Stimulated activated CD8-positive, alpha-beta memory T cell treated with anti-CD3 and anti-CD28 coated beads, Interleukin-7, amount 100 ng/mL, for 48 hours (primary cell): ENCODE data around the gene ZNF23.

ENCODE experiments used
- DNase-seq, 2 donors: peaks; one replicate each; pipeline ENCODE4 v3.0.0-alpha.2; 2020; ENCODE audit warnings: low read depth in 1 of 2; ENCODE audit errors: extremely low read depth in 1 of 2

ZNF23 gene

DNA sequence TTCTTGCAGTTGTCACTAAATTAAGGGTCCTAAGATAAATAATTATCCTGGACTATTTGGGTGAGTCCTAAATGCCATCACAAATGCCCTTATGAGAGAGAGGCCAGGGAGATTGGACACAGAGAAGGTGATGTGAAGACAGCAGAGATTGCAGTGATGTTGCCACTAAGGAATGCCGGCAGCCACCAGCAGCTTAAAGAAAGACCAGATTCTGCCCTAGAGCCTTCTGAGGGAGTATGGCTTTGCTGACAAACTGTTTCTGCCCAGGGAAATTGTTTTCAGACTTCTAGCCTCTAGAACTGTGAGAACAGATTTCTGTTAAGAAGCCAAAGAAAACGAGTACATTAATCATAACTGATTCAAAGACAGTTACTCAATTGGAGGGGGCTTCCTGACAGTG is 10.0 kb upstream of the ZNF23 start:
- no peak for DNase-seq

- no peak for DNase-seq
Measured at GRCh38 chr16:71467810-71468209, 5.8 kb upstream of the ZNF23 start.

- no peak for DNase-seq
Measured at GRCh38 chr16:71464231-71464630, 2.2 kb upstream of the ZNF23 start.

GRCh38 chr16:71460941-71461340 is 1.1 kb downstream of the ZNF23 start:
- DNase-seq: no peak

DNA sequence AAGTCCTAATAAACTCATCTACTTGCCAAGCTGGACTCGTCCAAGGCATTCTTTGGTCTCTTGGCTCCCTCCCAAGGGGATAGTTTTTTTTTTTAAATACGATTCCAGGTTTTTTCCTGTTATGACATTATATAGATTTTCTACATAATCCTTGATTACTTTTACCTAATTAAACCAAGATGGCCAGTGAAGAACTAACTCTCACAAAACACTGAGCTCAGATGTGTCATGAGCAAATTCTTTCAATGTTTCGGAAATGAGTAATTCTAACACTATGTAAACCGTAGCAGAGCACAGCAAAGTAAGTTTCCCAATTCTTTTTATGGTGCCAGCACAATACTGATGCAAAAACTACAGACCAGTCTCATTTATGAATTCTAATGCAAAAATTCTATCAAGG is 1.8 kb downstream of the ZNF23 start:
- DNase-seq: no peak

GRCh38 chr16:71459510-71459909 is 2.5 kb downstream of the ZNF23 start:
- DNase-seq: no peak

DNA sequence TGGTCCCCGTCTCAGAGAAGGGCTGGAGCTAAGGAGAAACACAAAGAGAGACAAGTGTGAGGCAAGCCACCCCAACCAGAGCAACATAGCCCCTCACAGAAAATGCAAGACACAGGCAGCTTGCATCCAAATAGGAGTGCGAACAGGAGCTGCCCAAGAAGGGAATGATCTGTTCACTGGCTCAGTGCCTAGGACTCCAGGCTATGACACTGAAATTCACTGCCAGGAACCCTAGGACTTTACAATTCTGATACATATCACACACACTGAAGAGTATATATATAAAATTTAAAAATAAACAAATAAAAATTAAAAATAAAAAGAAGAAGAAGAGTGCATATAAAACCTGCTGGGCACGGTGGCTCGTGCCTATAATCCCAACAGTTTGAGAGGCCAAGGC is 5.2 kb downstream of the ZNF23 start:
- DNase-seq: no peak

DNA sequence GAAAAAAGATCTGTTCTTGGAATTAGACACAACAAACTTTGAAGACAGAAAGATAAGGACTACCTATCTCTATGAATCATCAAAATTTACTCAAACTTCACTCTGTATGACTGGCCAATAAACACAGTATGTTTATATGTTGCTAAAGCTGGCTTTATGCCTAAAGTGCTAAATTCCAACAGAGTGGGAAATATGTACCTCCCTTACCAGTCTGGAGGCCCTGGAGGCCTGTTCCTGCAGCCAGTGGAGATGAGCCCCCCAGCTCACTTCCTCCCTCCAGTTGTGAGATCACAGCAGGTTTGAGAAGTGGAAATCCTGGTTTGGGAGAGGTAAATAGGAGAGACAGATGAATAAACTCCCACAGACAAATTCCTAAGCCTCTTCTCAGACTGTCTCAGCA is 9.0 kb downstream of the ZNF23 start:
- DNase-seq: no peak

- DNase-seq: no peak
Measured at GRCh38 chr16:71449020-71449419, 13.0 kb downstream of the ZNF23 start.

- no peak for DNase-seq
Measured at GRCh38 chr16:71448274-71448866, 13.7 kb downstream of the ZNF23 start.

GRCh38 chr16:71443714-71444113 is 18.3 kb downstream of the ZNF23 start:
- no peak for DNase-seq

- no peak for DNase-seq
Measured at GRCh38 chr16:71442051-71442440, 20.0 kb downstream of the ZNF23 start, which contains the start of gene TLE7. Gene TLE7 (minus strand): TSS chr16:71442054. CDS start chr16:71433324, 8,730 bp downstream.

GRCh38 chr16:71441348-71442050 is 20.5 kb downstream of the ZNF23 start:
- DNase-seq: no peak

- no peak for DNase-seq
Measured at GRCh38 chr16:71440669-71441347, 21.2 kb downstream of the ZNF23 start.

DNA sequence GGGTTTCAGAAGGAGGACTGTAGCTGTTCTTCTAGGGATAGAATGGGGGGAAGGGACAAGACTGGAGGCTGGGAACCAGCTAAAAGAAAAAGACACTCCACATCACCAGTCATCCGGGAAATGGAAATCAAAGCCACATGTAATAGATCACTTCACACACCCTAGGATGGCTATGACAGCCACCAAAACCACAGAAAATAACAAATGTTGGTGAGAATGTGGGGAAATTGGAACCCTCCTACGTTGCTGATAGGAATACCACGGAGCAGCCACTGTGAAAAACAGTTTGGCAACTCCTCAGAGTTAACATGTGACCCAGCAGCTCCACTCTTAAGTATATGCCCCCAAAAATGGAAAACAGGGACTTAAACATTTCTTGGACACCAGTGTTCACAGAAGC is 22.5 kb downstream of the ZNF23 start:
- DNase-seq: no peak

GRCh38 chr16:71436473-71436872 is 25.6 kb downstream of the ZNF23 start:
- no peak for DNase-seq

DNA sequence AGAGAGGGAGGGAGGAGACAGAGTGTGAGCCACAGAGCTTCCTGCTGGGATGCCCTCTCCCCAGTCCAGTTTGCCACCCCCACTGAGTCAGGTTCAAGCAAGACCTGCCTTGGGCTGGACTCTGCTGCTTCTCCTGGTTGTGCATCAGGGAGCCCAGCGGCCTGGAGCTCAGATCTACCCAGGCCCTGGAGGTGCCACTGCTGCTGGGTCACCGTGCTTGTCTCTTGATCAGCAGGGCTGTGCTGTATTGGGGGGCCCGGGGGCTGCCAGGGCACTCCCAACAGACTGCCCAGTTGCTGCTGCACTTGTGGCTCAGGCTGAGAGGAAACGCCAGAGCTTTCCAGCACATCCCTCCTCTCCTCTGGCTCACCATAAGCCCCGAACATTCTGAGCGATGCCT is 29.1 kb downstream of the ZNF23 start:
- no peak for DNase-seq

DNA sequence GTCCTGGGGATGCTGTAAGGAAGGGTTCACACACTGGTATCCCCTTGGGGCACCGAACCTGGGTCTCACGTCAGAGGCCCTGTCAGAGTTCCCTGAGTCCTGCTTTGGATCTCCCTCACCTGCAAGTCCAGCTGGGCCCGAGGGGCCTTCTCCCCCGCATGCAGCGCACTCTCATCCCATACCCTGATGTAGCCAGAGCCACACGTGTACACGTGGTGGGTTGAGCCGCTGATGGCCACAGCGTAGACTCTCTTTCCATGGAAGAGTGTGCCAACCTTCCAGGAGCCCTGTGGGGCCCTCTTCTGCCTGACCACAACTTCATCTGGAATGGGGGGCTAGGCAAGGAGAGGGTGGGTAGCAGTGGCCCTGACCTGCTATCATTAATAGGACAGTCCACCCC is 30.1 kb downstream of the ZNF23 start:
- no peak for DNase-seq

DNA sequence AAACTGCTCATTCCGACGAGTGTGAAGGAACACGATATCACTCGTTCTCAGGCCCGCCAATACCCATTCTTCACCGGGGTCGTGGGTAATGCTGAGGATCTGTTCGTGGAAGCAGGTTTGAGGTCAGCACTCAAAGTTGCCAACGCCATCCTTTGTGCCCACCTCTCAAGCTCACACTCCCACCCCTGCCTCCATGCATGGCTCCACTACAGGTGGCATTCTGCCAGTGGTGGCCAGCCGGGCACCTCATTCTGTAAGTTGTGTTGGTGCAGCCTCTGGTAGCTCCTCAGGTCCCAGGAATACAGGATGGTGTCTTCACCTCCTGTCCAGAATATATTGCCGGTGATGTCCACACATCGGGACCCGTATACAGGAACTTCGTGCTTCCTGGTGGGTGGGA is 30.9 kb downstream of the ZNF23 start:
- DNase-seq: no peak

DNA sequence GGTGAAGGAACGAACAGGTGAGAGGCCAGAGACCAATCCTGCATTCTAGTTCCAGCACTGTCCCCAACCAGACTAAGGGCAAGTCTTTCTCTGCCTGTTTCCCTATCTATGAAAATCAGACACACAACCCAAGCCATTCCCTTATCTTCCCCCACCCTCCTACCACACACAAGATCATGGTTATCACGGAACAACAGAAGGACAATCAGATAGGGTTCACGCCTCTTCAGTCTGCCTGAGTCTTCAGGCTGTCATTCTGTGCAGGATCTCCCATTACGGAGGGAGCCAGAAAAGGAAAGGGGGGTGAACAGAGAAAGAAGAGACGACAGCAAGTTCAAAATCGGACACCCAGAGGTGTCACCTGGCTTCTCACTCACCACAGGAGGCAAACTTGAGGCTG is 31.3 kb downstream of the ZNF23 start:
- no peak for DNase-seq

DNA sequence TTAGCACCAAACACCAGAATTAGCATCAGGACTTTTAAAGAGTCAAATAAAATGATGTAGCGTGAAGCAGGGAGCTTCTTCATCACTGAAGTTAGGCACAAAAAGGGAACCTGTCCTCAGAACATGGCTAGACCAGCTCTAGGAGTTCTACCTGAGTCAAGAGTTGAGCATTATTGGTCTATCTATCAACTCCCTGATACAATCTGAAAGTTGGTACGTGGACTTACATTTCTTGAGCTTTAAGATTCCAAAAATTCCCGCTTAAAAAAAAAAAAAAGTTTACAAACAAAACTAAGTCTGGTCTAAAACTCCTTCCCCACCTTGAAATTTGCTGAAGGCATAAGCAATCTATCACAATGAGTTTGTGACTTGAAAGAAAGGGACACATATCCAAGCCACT is 32.5 kb downstream of the ZNF23 start:
- no peak for DNase-seq

DNA sequence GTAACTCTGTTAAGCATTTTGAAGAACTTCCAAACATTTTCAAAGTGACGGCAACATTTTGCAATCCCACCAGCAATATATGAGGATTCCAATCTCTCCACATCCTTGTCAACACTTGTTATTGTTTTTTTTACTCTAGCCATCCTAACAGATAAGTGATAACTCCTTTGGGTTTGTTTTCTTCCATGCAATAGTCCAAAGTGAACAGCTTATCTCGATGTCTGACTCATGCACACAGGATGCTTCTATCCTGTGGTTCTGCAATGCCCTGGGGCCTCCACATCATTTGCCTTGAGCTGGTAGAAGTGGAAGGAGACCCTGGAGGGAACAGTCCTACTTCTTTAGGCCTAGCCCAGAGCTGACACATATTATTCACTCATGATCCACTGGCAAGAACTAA is 33.2 kb downstream of the ZNF23 start:
- DNase-seq: no peak
